ENCODE results near the gene ZNF414. TPM values are rescaled to one million over a fixed set of nuclear protein-coding genes. Genes with fewer than 3 reads are reported as not detected.

The ZNF414 gene
- total RNA-seq, 2 experiments from 2014 or later, result 36.3 to 38.0 TPM

GRCh38 chr19:8525401-8525684 is 11.4 kb upstream of the ZNF414 start:
- Histone ChIP-seq H3K36me3 (ENCODE audit: insufficient read depth, low read length) (peaks cover 79% of the 10 kb centered on the region), H3K27me3 (ENCODE audit: control insufficient read depth in 1 of 2, insufficient read depth in 2 of 2, low read length in 2 of 2) (no peaks in the 10 kb centered on the region), H3K27ac (ENCODE audit: low read depth in 1 of 2, low read length in 2 of 2) (no peak overlapping the region), H3K4me1 (ENCODE audit: insufficient read depth, low read length) (peaks cover 20% of the 10 kb centered on the region), H3K9me3 (ENCODE audit: control insufficient read depth in 1 of 2, insufficient read depth in 1 of 2, low read length in 2 of 2) (no peaks in the 10 kb centered on the region), H3K4me3 (ENCODE audit: low read length) (no peak overlapping the region)
- Mint-ChIP-seq H3K36me3 (ENCODE audit: low read depth) (peaks cover 35% of the 10 kb centered on the region), H3K27me3 (no peaks in the 10 kb centered on the region), H3K9me3 (no peaks in the 10 kb centered on the region), H3K27ac (no peak overlapping the region), H3K4me3 (no peak overlapping the region), H3K4me1 (ENCODE audit: low read depth) (peaks cover 12% of the 10 kb centered on the region)
- CTCF ChIA-PET, result interaction anchor here (1.5 kb wide), 1 partner anchor 20 kb away, joined by 3 read pairs; no protein-coding TSS in a partner anchor
- intact Hi-C loops (cut with DNase I, micrococcal nuclease), result no loop called here
- ATAC-seq (ENCODE audit: poor library complexity), result no peak
- DNase-seq, result no peak
- TF ChIP-seq, protein P1, sequence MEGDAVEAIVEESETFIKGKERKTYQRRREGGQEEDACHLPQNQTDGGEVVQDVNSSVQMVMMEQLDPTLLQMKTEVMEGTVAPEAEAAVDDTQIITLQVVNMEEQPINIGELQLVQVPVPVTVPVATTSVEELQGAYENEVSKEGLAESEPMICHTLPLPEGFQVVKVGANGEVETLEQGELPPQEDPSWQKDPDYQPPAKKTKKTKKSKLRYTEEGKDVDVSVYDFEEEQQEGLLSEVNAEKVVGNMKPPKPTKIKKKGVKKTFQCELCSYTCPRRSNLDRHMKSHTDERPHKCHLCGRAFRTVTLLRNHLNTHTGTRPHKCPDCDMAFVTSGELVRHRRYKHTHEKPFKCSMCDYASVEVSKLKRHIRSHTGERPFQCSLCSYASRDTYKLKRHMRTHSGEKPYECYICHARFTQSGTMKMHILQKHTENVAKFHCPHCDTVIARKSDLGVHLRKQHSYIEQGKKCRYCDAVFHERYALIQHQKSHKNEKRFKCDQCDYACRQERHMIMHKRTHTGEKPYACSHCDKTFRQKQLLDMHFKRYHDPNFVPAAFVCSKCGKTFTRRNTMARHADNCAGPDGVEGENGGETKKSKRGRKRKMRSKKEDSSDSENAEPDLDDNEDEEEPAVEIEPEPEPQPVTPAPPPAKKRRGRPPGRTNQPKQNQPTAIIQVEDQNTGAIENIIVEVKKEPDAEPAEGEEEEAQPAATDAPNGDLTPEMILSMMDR (IDR thresholded peaks at IDR 0.05), result no peak
- POLR2A ChIA-PET, result interaction anchor here (0.8 kb wide), 1 partner anchor 19 kb away, joined by 3 read pairs; no protein-coding TSS in a partner anchor

GRCh38 chr19:8519388-8519787 is 5.4 kb upstream of the ZNF414 start:
- POLR2A ChIA-PET, result interaction anchor here (0.6 to 8.6 kb wide), 4 partner anchors 12 to 59 kb away, joined by 3 to 185 read pairs (median 9); partner anchors contain the start of gene MYO1F
- Histone ChIP-seq H3K27ac (ENCODE audit: low read depth in 1 of 2, low read length in 2 of 2) (peak overlapping the region; percentile 34 to 35), H3K9me3 (ENCODE audit: control insufficient read depth in 1 of 2, insufficient read depth in 1 of 2, low read length in 2 of 2) (peaks cover 0 to 4% of the 10 kb centered on the region in 2 experiments), H3K27me3 (ENCODE audit: control insufficient read depth in 1 of 2, insufficient read depth in 2 of 2, low read length in 2 of 2) (no peaks in the 10 kb centered on the region), H3K36me3 (ENCODE audit: insufficient read depth, low read length) (peaks cover 27% of the 10 kb centered on the region), H3K4me3 (ENCODE audit: low read length) (no peak overlapping the region), H3K4me1 (ENCODE audit: insufficient read depth, low read length) (peaks cover 68% of the 10 kb centered on the region)
- intact Hi-C loops (cut with DNase I, micrococcal nuclease), result loop anchor here in 1 of 2 experiments (5.0 kb wide), 1 partner anchor 107 kb away; the partner anchor contains the start of gene MARCHF2
- no peaks in the 10 kb centered on the region for H3K9me3 Mint-ChIP-seq
- H3K36me3 Mint-ChIP-seq (ENCODE audit: low read depth), result peaks cover 16% of the 10 kb centered on the region
- ATAC-seq (ENCODE audit: poor library complexity) (no peak), DNase-seq (peak in 1 of 14 experiments; percentile 18)
- CTCF ChIA-PET, result interaction anchor here (0.5 to 3.8 kb wide), 5 partner anchors 14 to 93 kb away, joined by 3 to 18 read pairs (median 6); partner anchors contain the start of gene MYO1F
- peak overlapping the region; percentile 100 for H3K27ac Mint-ChIP-seq
- H3K4me3 Mint-ChIP-seq, result no peak overlapping the region
- H3K27me3 Mint-ChIP-seq, result no peaks in the 10 kb centered on the region
- peaks cover 39% of the 10 kb centered on the region for H3K4me1 Mint-ChIP-seq (ENCODE audit: low read depth)
- TF ChIP-seq, protein P1 (IDR thresholded peaks at IDR 0.05), result no peak

- no peaks in the 10 kb centered on the region for H3K27me3 Mint-ChIP-seq
- peaks cover 48% of the 10 kb centered on the region for H3K4me1 Mint-ChIP-seq (ENCODE audit: low read depth)
- ChIA-PET POLR2A (interaction anchor here (0.8 to 8.6 kb wide), 6 partner anchors 13 to 106 kb away, joined by 3 to 185 read pairs (median 16); partner anchors contain the start of genes MARCHF2 and MYO1F), CTCF (interaction anchor here (0.5 to 3.8 kb wide), 5 partner anchors 13 to 94 kb away, joined by 3 to 18 read pairs (median 6); partner anchors contain the start of gene MYO1F)
- H3K9me3 Mint-ChIP-seq, result no peaks in the 10 kb centered on the region
- H3K9me3 ChIP-seq (ENCODE audit: control insufficient read depth in 1 of 2, insufficient read depth in 1 of 2, low read length in 2 of 2), result peaks cover 0 to 4% of the 10 kb centered on the region in 2 experiments
- DNase-seq (peak in 4 of 14 experiments; percentile 32 to 64 (median 46)), ATAC-seq (ENCODE audit: poor library complexity) (no peak)
- H3K27ac ChIP-seq (ENCODE audit: low read depth in 1 of 2, low read length in 2 of 2), result peak overlapping the region; percentile 80 to 87
- intact Hi-C loops (cut with DNase I, micrococcal nuclease), result loop anchor here in 1 of 2 experiments (5.0 kb wide), 1 partner anchor 106 kb away; the partner anchor contains the start of gene MARCHF2
- TF ChIP-seq, protein P1 (IDR thresholded peaks at IDR 0.05), result no peak
- H3K27me3 ChIP-seq (ENCODE audit: control insufficient read depth in 1 of 2, insufficient read depth in 2 of 2, low read length in 2 of 2), result no peaks in the 10 kb centered on the region
- peaks cover 72% of the 10 kb centered on the region for H3K4me1 ChIP-seq (ENCODE audit: insufficient read depth, low read length)
- H3K4me3 ChIP-seq (ENCODE audit: low read length), result no peak overlapping the region
- peak overlapping the region; percentile 81 for H3K4me3 Mint-ChIP-seq
- H3K36me3 ChIP-seq (ENCODE audit: insufficient read depth, low read length), result peaks cover 25% of the 10 kb centered on the region
- peak overlapping the region; percentile 100 for H3K27ac Mint-ChIP-seq
- peaks cover 24% of the 10 kb centered on the region for H3K36me3 Mint-ChIP-seq (ENCODE audit: low read depth)
These were observed 4.6 kb upstream of the ZNF414 start for GRCh38 chr19:8518536-8518935.
